Measurements from ENCODE around the gene ANKRD52. TPM values are rescaled to one million over a fixed set of nuclear protein-coding genes. Genes with fewer than 3 reads are reported as not detected.
A peak's percentile ranks its signal among the peaks of the same experiment; 100 is the strongest.

Gene ANKRD52
- total and polyA plus RNA-seq, 8 donors: 8.0 to 25.1 (median 17.5) TPM

GRCh38 chr12:56241424-56242303, 16.5 kb downstream of the ANKRD52 start:
- no peak for ATAC-seq

GRCh38 chr12:56237552-56237951, 20.6 kb downstream of the ANKRD52 start:
- Histone ChIP-seq H3K9me3 (no peaks in the 10 kb centered on the region), H3K36me3 (no peaks in the 10 kb centered on the region), H3K4me3 (no peak overlapping the region), H3K27ac (no peak overlapping the region), H3K4me1 (peaks cover 0 to 11% (median 3%) of the 10 kb centered on the region in 3 donors), H3K27me3 (no peaks in the 10 kb centered on the region)
- TF ChIP-seq CTCF (IDR thresholded peaks at IDR 0.05): no peak
- FAIRE-seq (no peak), ATAC-seq (no peak), DNase-seq (no peak)
- WGBS, 2 donors: 78 to 84% methylated on average over 11 of the region's 11 CpGs
- intact Hi-C loops (cut with DNase I): no loop called here

More at GRCh38 chr12:56241424-56242303, 16.5 kb downstream of the ANKRD52 start:
- Histone ChIP-seq H3K4me1 (peaks cover 0 to 13% (median 6%) of the 10 kb centered on the region in 3 donors), H3K9me3 (no peaks in the 10 kb centered on the region), H3K4me3 (no peak overlapping the region), H3K27me3 (no peaks in the 10 kb centered on the region), H3K36me3 (peaks cover 0 to 36% (median 10%) of the 10 kb centered on the region in 3 donors), H3K27ac (no peak overlapping the region)
- DNase-seq (no peak), FAIRE-seq (no peak)
- intact Hi-C loops (cut with DNase I): no loop called here
- no peak for TF ChIP-seq CTCF (IDR thresholded peaks at IDR 0.05)
- 77 to 81% methylated on average over 9 of the region's 9 CpGs for WGBS, 2 donors

GRCh38 chr12:56236985-56237384, 21.2 kb downstream of the ANKRD52 start:
- Histone ChIP-seq H3K36me3 (no peaks in the 10 kb centered on the region), H3K27ac (no peak overlapping the region), H3K4me1 (peaks cover 0 to 11% (median 3%) of the 10 kb centered on the region in 3 donors), H3K9me3 (no peaks in the 10 kb centered on the region), H3K27me3 (no peaks in the 10 kb centered on the region), H3K4me3 (no peak overlapping the region)
- 65 to 66% methylated on average over 4 to 5 of the region's 5 CpGs for WGBS, 2 donors
- ATAC-seq (no peak), FAIRE-seq (no peak), DNase-seq (no peak)
- intact Hi-C loops (cut with DNase I): no loop called here
- no peak for TF ChIP-seq CTCF (IDR thresholded peaks at IDR 0.05)

- Histone ChIP-seq H3K27me3 (no peaks in the 10 kb centered on the region), H3K4me1 (peaks cover 0 to 11% (median 3%) of the 10 kb centered on the region in 3 donors), H3K27ac (no peak overlapping the region), H3K4me3 (no peak overlapping the region), H3K9me3 (no peaks in the 10 kb centered on the region), H3K36me3 (no peaks in the 10 kb centered on the region)
- TF ChIP-seq CTCF (IDR thresholded peaks at IDR 0.05): no peak
- peak; percentile 36 to 65 (median 63) for ATAC-seq
- 59 to 61% methylated on average over 6 of the region's 6 CpGs for WGBS, 2 donors
- DNase-seq: peak in 4 of 6 donors; percentile 47 to 85 (median 73)
- no peak for FAIRE-seq
- intact Hi-C loops (cut with DNase I): no loop called here
These were observed 22.1 kb downstream of the ANKRD52 start for GRCh38 chr12:56236091-56236490.

Data from pancreas (tissue), 10 donors.